Embryonic facial prominence (tissue), 1 donor: ENCODE results near the gene GPR87.

ENCODE experiments used
- DNase-seq: peaks from one replicate; pipeline ENCODE4 v3.0.0-alpha.2; 2016; ENCODE audit errors: extremely low spot score

The GPR87 gene

GRCh38 chr3:151283387-151283786 lies 33.2 kb downstream of the GPR87 start:
- no peak for DNase-seq

GRCh38 chr3:151282921-151283320 lies 33.7 kb downstream of the GPR87 start:
- DNase-seq = peak; percentile 53

DNA sequence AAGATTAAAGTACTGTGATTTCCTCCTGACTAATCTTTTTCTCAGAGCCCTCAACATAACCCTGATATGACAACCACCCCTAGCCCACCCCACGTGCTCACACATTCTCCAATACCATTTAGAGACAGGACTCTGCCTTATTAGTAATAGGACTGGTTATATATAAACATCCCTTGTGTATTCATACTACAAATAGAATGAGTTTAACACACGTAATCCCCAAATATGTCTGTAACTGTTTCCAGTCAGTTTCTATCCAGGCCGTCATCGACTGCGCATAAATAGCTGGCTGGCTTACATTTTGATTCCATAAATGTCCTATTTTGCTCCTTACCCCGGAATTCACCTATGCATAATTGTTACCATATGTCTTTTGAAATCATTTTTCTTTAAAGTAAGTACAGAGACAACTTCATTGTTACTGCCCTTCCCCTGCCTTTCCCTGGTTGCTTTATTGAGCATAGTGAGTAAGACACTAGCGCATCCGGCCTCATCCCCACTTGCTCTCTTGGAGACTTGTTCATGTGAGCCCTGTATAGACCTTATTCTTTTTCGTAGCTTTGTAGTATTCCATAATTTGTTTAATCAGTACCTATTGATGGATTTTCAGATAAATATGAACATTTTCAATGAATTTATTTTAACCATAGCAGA lies 34.8 kb downstream of the GPR87 start:
- DNase-seq = peak; percentile 61

GRCh38 chr3:151278230-151278629 lies 38.4 kb downstream of the GPR87 start, which contains the start of gene P2RY14:
Gene P2RY14 (minus strand): TSS chr3:151278542. CDS start chr3:151214316, 64,226 bp downstream.
- no peak for DNase-seq

GRCh38 chr3:151276687-151277042 lies 40.0 kb downstream of the GPR87 start:
- no peak for DNase-seq

DNA sequence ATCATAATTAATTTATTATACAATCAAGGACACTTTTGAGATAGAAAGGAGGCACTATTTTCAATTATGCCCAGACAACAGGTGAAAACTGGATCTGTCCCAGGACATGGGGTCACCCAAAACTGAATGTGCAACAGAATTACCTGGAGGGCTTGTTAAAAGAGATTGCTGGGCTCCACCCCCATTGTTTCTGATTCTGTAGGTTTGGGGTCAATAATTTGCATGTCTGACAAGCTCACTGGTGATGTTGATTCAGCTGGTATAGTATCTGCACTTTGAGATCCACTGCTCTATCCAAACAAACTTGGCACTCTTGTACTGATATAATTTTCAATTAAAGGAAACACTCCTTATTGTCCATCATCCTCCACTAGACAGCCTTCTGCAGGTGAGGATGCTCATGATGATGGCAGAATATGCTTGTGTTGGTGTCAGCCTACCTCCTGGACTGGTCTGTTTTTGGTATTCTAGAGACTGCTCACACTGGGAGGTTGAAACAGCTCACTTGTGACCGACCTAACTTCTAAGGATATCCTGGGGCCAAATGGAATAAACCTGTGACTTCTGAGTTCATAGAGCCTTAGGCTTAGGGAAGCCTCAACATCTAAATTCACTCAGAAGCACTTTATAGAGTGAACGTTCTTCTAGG lies 40.5 kb downstream of the GPR87 start:
- DNase-seq = no peak

- DNase-seq = no peak
These were observed 41.5 kb downstream of the GPR87 start for GRCh38 chr3:151275091-151275490.

GRCh38 chr3:151269631-151270030 lies 47.0 kb downstream of the GPR87 start:
- DNase-seq = no peak

GRCh38 chr3:151268267-151269235 lies 48.1 kb downstream of the GPR87 start:
- no peak for DNase-seq

GRCh38 chr3:151267066-151267465 lies 49.6 kb downstream of the GPR87 start:
- DNase-seq = no peak

DNA sequence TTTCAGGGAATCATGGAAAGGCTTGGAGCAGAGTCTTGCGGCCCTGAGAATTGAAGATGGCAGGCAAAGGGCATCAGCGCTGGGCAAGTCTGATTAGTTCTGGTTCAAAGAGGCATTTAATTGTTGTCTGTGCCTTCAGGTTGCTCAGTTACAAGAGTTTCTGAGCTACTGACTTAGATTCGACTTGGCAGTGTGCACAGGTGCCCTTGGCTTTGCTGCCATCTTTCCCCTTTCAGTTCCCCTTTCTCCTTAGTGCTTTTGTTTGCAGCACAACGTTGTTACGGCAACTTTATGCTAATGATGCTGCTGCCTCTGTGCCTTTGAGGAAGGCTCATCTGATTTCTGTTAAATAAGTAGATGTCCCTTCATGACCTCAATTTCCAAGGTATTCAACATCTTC lies 50.8 kb downstream of the GPR87 start:
- peak; percentile 39 for DNase-seq

DNA sequence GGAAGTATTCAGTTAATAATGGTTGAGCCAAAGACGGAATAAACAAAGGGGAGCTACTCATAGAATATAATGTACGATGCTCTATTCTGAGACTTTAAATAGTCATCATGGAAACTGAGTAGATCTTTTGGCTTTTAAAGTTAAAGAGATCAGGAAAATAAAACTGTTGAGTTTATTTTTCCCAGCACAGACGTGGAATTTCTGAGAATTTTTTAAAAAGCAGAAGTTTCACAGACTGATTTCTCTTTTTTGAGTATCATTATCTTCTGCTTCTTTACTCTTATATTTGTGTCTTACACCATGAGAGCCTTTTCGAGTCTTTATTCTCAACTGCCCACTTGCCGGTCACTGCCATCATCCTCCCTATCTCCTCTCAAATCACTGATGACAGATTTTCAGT lies 51.5 kb downstream of the GPR87 start:
- DNase-seq = no peak

DNA sequence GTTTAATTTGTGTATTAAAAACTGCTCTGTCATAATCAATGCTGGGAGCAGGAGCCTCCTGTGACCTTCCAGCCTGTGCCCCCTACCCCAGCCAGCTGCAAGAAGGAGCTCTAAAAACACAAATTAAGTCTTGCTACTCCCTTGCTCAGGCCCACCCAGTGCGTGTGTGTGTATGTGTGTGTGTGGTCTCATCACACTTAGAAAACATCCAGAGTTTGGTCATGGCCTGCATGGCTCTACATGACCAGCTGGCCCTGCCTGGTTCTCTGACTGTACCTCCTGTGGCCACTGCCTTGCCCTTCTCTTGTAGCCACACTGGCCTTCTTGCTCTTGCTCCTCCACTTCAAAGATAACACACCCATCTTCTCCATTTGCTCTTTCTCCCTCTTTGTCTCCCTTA lies 52.0 kb downstream of the GPR87 start:
- DNase-seq = no peak

GRCh38 chr3:151262871-151263525 lies 53.6 kb downstream of the GPR87 start:
- DNase-seq = peak; percentile 20

- DNase-seq = no peak
These were observed 57.0 kb downstream of the GPR87 start for GRCh38 chr3:151259664-151260063.

DNA sequence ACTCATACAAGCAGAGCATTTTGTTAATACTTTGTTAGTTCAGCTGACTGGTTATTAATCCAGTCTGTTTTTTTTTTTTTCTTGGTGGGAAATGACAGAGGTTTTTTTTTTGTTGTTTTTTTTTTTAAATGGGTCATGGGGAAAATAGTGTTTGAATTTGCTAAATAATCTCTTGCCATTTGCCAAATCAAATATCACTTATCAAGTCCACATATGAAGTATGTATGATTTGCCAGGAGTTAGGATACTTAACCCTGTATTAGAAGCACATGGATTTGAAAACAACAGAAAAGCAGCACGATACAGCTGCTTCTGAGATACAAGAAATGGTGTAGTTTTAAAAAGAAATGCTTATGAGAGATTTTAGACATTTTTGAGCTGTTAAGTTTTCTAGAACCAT lies 59.9 kb downstream of the GPR87 start:
- DNase-seq = no peak

- DNase-seq = no peak
These were observed 67.8 kb downstream of the GPR87 start for GRCh38 chr3:151248772-151249337.
